HEK293T (cell line): ENCODE results near the gene CALCB.
"Not testable (repeated sequence)": the region's sequence is repeated elsewhere in the genome, so short reads cannot be mapped to it uniquely, and the experiment has no call there.

Source experiments
- CTCF ChIA-PET: fragments of 350-600 bp; formaldehyde crosslinking; extraction: SDS; loops from one replicate; lab custom pipeline; 2021; ENCODE audit warnings: antibody characterized with exemption, inconsistent platforms; lab: Yijun Ruan, JAX
- POLR2A ChIA-PET: fragments of 350-600 bp; formaldehyde crosslinking; extraction: SDS; loops from one replicate; lab custom pipeline; 2020; ENCODE audit warnings: antibody characterized with exemption, inconsistent platforms; lab: Yijun Ruan, JAX
- DNase-seq: peaks from one replicate; pipeline ENCODE4 v3.0.0; 2012; ENCODE audit warnings: mixed read lengths; ENCODE audit errors: extremely low spot score
- ARNT ChIP-seq: fragments of 450-650 bp; IDR thresholded peaks from 2 replicates; pipeline ENCODE4 v1.6.1; 2017; ENCODE audit warnings: mild to moderate bottlenecking
- BHLHE40 ChIP-seq: fragments of 450-650 bp; IDR thresholded peaks from 2 replicates; pipeline ENCODE4 v1.6.1; 2016; ENCODE audit warnings: mild to moderate bottlenecking, moderate library complexity, borderline replicate concordance
- CTBP1 ChIP-seq: fragments of 450-650 bp; IDR thresholded peaks from 2 replicates; pipeline ENCODE4 v1.6.1; 2016; ENCODE audit warnings: borderline replicate concordance
- ELF4 ChIP-seq: fragments of 450-650 bp; IDR thresholded peaks from 2 replicates; pipeline ENCODE4 v1.6.1; 2017; ENCODE audit warnings: antibody characterized with exemption
- FOXA1 ChIP-seq: fragments of 450-650 bp; IDR thresholded peaks from 2 replicates; pipeline ENCODE4 v1.6.1; 2016; ENCODE audit warnings: mild to moderate bottlenecking
- FOXK2 ChIP-seq: fragments of 450-650 bp; IDR thresholded peaks from 2 replicates; pipeline ENCODE4 v1.6.1; 2016; ENCODE audit warnings: mild to moderate bottlenecking
- FOXM1 ChIP-seq: fragments of 450-650 bp; IDR thresholded peaks from 2 replicates; pipeline ENCODE4 v1.6.1; 2017; ENCODE audit warnings: mild to moderate bottlenecking, borderline replicate concordance
- HDGF ChIP-seq: fragments of 450-650 bp; IDR thresholded peaks from 2 replicates; pipeline ENCODE4 v1.6.1; 2017; ENCODE audit warnings: antibody characterized with exemption, borderline replicate concordance
- L3MBTL2 ChIP-seq: fragments of 450-650 bp; conservative IDR thresholded peaks from 2 replicates; pipeline ENCODE4 v1.6.1; 2016; ENCODE audit warnings: mild to moderate bottlenecking
- LEF1 ChIP-seq: fragments of 450-650 bp; IDR thresholded peaks from 2 replicates; pipeline ENCODE4 v1.6.1; 2017; ENCODE audit warnings: mild to moderate bottlenecking, borderline replicate concordance
- NFRKB ChIP-seq: fragments of 450-650 bp; IDR thresholded peaks from 2 replicates; pipeline ENCODE4 v1.6.1; 2016; ENCODE audit warnings: mild to moderate bottlenecking, moderate library complexity
- PKNOX1 ChIP-seq: fragments of 450-650 bp; IDR thresholded peaks from 2 replicates; pipeline ENCODE4 v1.6.1; 2016
- SP1 ChIP-seq: fragments of 450-650 bp; IDR thresholded peaks from 2 replicates; pipeline ENCODE4 v1.6.1; 2017
- SUZ12 ChIP-seq: fragments of 450-650 bp; IDR thresholded peaks from 2 replicates; pipeline ENCODE4 v1.6.1; 2016; ENCODE audit warnings: mild to moderate bottlenecking
- TARDBP ChIP-seq: fragments of 450-650 bp; IDR thresholded peaks from 2 replicates; pipeline ENCODE4 v1.6.1; 2016
- ZNF384 ChIP-seq: fragments of 450-650 bp; IDR thresholded peaks from 2 replicates; pipeline ENCODE4 v1.6.1; 2016

The CALCB gene

GRCh38 chr11:15055620-15056356 is 17.6 kb upstream of the CALCB start:
- TF ChIP-seq BHLHE40: no peak
- TF ChIP-seq L3MBTL2: no peak
- no peak for TF ChIP-seq HDGF
- TF ChIP-seq ELF4: no peak
- no peak for TF ChIP-seq ZNF384
- no peak for TF ChIP-seq SP1
- TF ChIP-seq CTBP1: no peak
- no peak for TF ChIP-seq FOXK2
- TF ChIP-seq TARDBP: no peak
- no peak for TF ChIP-seq PKNOX1
- CTCF ChIA-PET: interaction anchor here (1.5 kb wide), 1 partner anchor 19 kb away, joined by 5 read pairs; no protein-coding TSS in a partner anchor
- no peak for DNase-seq
- POLR2A ChIA-PET: interaction anchor here (1.0 kb wide), 1 partner anchor 18 kb away, joined by 4 read pairs; the partner anchor contains the start of gene CALCB

GRCh38 chr11:15057329-15057728 is 16.1 kb upstream of the CALCB start:
- ChIA-PET POLR2A (no interaction called here), CTCF (interaction anchor here (1.5 kb wide), 1 partner anchor 17 kb away, joined by 5 read pairs; no protein-coding TSS in a partner anchor)

GRCh38 chr11:15059132-15059915 is 14.1 kb upstream of the CALCB start:
- CTCF ChIA-PET: interaction anchor here (1.8 kb wide), 1 partner anchor 151 kb away, joined by 6 read pairs; no protein-coding TSS in a partner anchor
- DNase-seq: no peak
- POLR2A ChIA-PET: no interaction called here
- TF ChIP-seq FOXK2: no peak
- no peak for TF ChIP-seq ZNF384
- TF ChIP-seq FOXM1: no peak
- no peak for TF ChIP-seq NFRKB
- no peak for TF ChIP-seq L3MBTL2
- TF ChIP-seq HDGF: no peak
- no peak for TF ChIP-seq PKNOX1
- TF ChIP-seq CTBP1: no peak
- TF ChIP-seq ARNT: no peak
- no peak for TF ChIP-seq FOXA1
- TF ChIP-seq BHLHE40: no peak
- TF ChIP-seq SP1: no peak
- no peak for TF ChIP-seq LEF1
- TF ChIP-seq SUZ12: no peak
- no peak for TF ChIP-seq TARDBP
- TF ChIP-seq ELF4: no peak

More at GRCh38 chr11:15057329-15057728, 16.1 kb upstream of the CALCB start:
- no peak for DNase-seq
- no peak for TF ChIP-seq SP1
- TF ChIP-seq CTBP1: no peak
- TF ChIP-seq ARNT: no peak
- no peak for TF ChIP-seq NFRKB
- TF ChIP-seq FOXM1: no peak

GRCh38 chr11:15062599-15062998 is 10.8 kb upstream of the CALCB start:
- TF ChIP-seq FOXM1 (no peak), SP1 (no peak), LEF1 (no peak), SUZ12 (no peak), CTBP1 (no peak), NFRKB (no peak), TARDBP (no peak), L3MBTL2 (no peak), PKNOX1 (no peak), FOXA1 (no peak), ELF4 (no peak), ZNF384 (no peak), HDGF (no peak)
- ChIA-PET CTCF (no interaction called here), POLR2A (interaction anchor here (0.6 to 0.8 kb wide), 2 partner anchors 11 to 15 kb away, joined by 3 to 4 read pairs; partner anchors contain the start of gene CALCB)
- peak; percentile 12 for DNase-seq

- POLR2A ChIA-PET, DNase-seq, CTCF ChIA-PET: not testable (repeated sequence)
Observed at GRCh38 chr11:15069751-15070150, 3.6 kb upstream of the CALCB start.

GRCh38 chr11:15071556-15072255 is 1.7 kb upstream of the CALCB start:
- CTCF ChIA-PET: no interaction called here
- TF ChIP-seq PKNOX1: no peak
- DNase-seq: no peak
- POLR2A ChIA-PET: no interaction called here
